Measurements from ENCODE around the gene EML1. TPM values are rescaled to one million over a fixed set of nuclear protein-coding genes. Genes with fewer than 3 reads are reported as not detected.
A peak's percentile ranks its signal among the peaks of the same experiment; 100 is the strongest.

EML1 gene
- total and polyA plus RNA-seq, 3 donors from 2014 or later = 18.1 to 22.7 (median 22.0) TPM

DNA sequence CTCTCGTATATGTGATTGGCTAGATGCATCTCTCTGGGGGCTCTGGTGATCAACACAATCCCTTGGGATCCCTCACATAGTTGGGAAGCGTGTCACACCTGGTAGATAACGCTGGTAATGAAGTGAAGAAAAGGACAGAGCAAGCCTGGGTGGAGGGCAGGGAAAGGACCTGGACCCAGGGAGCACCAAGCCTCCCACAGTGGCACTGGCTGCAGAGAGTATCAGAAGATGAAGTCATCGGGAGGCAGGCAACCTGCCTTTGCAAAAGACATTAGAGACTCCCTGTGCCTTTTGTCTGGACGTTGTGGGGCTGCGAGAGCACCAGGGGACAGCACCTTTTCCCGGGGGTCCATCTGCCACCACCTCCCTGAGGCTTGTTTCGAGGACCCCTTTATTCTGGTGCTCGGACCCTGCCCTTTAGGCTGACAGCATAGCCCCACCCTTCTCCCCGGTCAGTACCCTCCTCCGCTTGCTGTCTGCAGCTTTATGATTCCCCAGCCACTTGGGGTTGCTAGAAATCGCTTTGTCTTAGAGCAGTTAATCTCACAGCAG is 116.4 kb downstream of the EML1 start:
- H3K27me3 ChIP-seq = no peaks in the 10 kb centered on the region
- H3K27ac ChIP-seq = no peak overlapping the region
- no peaks in the 10 kb centered on the region for H3K9me3 ChIP-seq
- no peaks in the 10 kb centered on the region for H3K36me3 ChIP-seq (ENCODE audit: low read depth, missing control alignments)
- DNase-seq = no peak
- intact Hi-C loops (cut with DNase I; ENCODE audit: low total_unique reads) = no loop called here
- TF ChIP-seq POLR2A (IDR thresholded peaks at IDR 0.05) = no peak
- TF ChIP-seq, protein P1, sequence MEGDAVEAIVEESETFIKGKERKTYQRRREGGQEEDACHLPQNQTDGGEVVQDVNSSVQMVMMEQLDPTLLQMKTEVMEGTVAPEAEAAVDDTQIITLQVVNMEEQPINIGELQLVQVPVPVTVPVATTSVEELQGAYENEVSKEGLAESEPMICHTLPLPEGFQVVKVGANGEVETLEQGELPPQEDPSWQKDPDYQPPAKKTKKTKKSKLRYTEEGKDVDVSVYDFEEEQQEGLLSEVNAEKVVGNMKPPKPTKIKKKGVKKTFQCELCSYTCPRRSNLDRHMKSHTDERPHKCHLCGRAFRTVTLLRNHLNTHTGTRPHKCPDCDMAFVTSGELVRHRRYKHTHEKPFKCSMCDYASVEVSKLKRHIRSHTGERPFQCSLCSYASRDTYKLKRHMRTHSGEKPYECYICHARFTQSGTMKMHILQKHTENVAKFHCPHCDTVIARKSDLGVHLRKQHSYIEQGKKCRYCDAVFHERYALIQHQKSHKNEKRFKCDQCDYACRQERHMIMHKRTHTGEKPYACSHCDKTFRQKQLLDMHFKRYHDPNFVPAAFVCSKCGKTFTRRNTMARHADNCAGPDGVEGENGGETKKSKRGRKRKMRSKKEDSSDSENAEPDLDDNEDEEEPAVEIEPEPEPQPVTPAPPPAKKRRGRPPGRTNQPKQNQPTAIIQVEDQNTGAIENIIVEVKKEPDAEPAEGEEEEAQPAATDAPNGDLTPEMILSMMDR (IDR thresholded peaks at IDR 0.05) = no peak
- 87 to 90% methylated on average over 11 to 12 of the region's 12 CpGs for WGBS, 2 donors
- H3K4me1 ChIP-seq = no peaks in the 10 kb centered on the region
- no peak overlapping the region for H3K4me3 ChIP-seq

DNA sequence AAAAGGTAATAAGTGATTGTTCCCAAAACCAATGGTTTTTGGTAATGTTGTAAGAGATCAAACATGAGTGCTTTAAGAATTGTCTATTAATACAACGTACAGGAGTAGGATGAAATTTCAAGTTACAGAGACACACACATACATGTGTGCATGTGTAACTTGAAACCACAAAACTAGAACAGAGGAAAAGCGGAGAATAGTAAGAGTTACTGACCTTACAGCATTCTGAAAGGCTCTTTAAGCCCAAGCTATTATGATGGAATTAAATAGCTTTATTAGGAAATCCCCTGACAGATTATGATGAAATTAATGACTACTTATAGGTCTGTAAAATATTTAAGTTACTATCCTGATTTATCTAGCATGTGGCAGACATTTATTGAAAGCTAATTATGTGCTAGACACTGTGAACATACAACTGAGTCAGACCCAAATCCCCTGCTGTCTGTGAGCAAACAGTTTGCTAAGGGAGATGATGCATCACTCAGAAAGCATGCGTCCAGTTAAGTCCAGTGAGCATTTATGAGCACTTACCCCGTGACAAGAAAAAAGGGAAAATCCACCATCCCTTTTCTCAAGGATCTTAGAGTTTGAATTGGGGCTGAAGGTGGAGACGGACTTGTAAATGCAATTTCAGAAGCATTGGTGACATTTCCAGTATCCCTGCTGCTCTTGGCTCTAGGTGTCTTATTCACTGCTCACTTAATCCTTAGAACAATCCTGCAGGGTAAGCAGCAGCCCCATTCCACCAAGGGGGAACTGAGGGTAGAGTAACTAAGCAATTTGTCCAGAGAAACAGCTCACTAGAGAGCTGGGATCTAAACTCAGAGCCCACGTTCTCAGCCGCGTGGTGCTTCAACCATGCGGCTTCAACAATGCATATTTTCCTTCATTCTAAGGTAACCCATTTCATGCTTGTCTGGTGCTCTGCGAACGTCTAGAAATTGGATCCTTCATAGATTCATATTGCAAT is 117.4 kb downstream of the EML1 start:
- Histone ChIP-seq H3K27ac (no peak overlapping the region), H3K4me3 (no peak overlapping the region), H3K4me1 (no peaks in the 10 kb centered on the region), H3K9me3 (no peaks in the 10 kb centered on the region), H3K36me3 (ENCODE audit: low read depth, missing control alignments) (no peaks in the 10 kb centered on the region), H3K27me3 (no peaks in the 10 kb centered on the region)
- DNase-seq = no peak
- intact Hi-C loops (cut with DNase I; ENCODE audit: low total_unique reads) = no loop called here
- 92 to 93% methylated on average over 11 of the region's 11 CpGs for WGBS, 2 donors
- no peak for TF ChIP-seq POLR2A (IDR thresholded peaks at IDR 0.05)
- TF ChIP-seq, protein P1 (IDR thresholded peaks at IDR 0.05) = no peak

DNA sequence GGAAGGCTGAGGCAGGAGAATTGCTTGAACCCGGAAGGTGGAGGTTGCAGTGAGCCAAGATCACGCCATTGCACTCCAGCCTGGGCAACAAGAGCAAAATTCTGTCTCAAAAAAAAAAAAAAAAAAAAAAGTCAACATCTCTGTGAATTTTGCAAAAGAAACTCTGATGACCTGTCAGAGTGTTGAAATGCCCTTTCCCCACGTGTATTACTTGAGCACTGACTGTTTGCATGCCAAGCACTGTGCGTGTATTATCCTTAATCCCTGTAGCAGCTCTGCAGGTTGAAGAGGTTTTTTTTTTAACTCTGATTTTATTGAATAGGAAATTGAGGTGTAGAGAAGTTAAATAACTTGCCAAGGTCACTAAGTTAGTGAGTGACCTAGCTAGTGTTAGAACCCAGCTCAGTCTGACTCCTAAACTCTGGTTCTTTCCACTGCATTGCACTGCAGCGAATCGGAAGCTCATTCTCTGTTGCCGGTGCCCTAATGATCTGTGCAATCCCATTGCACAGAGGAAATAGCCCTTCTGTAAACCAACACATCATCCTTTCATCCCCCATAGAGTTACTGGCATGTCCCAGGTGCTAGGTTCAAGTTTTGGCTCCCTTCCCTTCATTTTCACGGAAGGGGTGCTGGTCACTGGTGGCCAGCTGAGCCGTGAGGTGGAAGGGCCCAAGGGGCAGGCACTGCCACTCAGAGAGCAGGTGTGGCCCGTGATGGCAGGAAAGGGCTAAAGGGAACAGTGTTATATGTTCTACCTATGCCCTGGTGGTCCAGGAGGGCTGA is 122.3 kb downstream of the EML1 start:
- DNase-seq = no peak
- intact Hi-C loops (cut with DNase I; ENCODE audit: low total_unique reads) = no loop called here

DNA sequence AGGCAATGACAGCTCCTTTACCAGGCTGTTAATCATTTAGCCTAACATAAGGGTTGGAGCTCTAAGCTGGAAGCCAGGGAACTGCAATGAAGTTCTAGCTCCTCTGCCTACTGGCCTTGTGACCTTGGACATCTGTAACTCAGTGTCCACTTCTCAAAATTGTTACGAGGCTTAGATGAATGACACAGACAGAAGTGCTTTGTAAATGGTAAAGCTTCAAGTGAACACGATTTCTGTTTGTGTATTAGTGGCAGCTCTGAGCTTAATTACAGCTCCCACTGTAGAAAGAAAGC is 122.8 kb downstream of the EML1 start:
- TF ChIP-seq, protein P1 (IDR thresholded peaks at IDR 0.05) = no peak
- TF ChIP-seq POLR2A (IDR thresholded peaks at IDR 0.05) = no peak
- H3K9me3 ChIP-seq = no peaks in the 10 kb centered on the region
- no peaks in the 10 kb centered on the region for H3K27me3 ChIP-seq
- no peak overlapping the region for H3K27ac ChIP-seq
- WGBS, 2 donors = 63 to 78% methylated on average over 2 of the region's 2 CpGs
- H3K4me3 ChIP-seq = no peak overlapping the region
- peaks cover 3% of the 10 kb centered on the region for H3K4me1 ChIP-seq
- H3K36me3 ChIP-seq (ENCODE audit: low read depth, missing control alignments) = no peaks in the 10 kb centered on the region
- peak; percentile 59 for DNase-seq
- intact Hi-C loops (cut with DNase I; ENCODE audit: low total_unique reads) = no loop called here

More for the DNA sequence above, 122.3 kb downstream of the EML1 start:
- peaks cover 3% of the 10 kb centered on the region for H3K4me1 ChIP-seq
- H3K27me3 ChIP-seq = no peaks in the 10 kb centered on the region
- WGBS, 2 donors = 82 to 86% methylated on average over 8 to 10 of the region's 10 CpGs
- H3K27ac ChIP-seq = no peak overlapping the region
- H3K9me3 ChIP-seq = no peaks in the 10 kb centered on the region
- H3K4me3 ChIP-seq = no peak overlapping the region
- H3K36me3 ChIP-seq (ENCODE audit: low read depth, missing control alignments) = no peaks in the 10 kb centered on the region
- TF ChIP-seq, protein P1 (IDR thresholded peaks at IDR 0.05) = no peak
- no peak for TF ChIP-seq POLR2A (IDR thresholded peaks at IDR 0.05)
